Liver (tissue), 9 donors: ENCODE measurements around the gene HYAL1. TPM values are rescaled to one million over a fixed set of nuclear protein-coding genes. Genes with fewer than 3 reads are reported as not detected.

Experiments used
- DNase-seq: peaks from one replicate; pipeline ENCODE4 v3.0.0-alpha.2; 2017; ENCODE audit warnings: low spot score
- H3K27ac ChIP-seq, 2 donors: one replicate each; pipeline ENCODE4 v1.7.0; 2013; ENCODE audit warnings: inconsistent platforms in 2 of 2, low read length in 2 of 2, control low read depth in 1 of 2, low read depth in 1 of 2, mild to moderate bottlenecking in 1 of 2
- H3K27me3 ChIP-seq, 4 donors: one replicate each; pipeline versions ENCODE4 v1.6.1 to v1.7.0; 2013; ENCODE audit warnings: low read length in 3 of 4, inconsistent platforms in 1 of 4, mild to moderate bottlenecking in 1 of 4, moderate library complexity in 1 of 4; ENCODE audit not compliant: control insufficient read depth in 4 of 4, insufficient read depth in 4 of 4
- H3K36me3 ChIP-seq, 4 donors: one replicate each; pipeline versions ENCODE4 v1.6.1 to v1.7.0; 2013; ENCODE audit warnings: low read length in 3 of 4, mild to moderate bottlenecking in 3 of 4, low read depth in 1 of 4, moderate library complexity in 1 of 4; ENCODE audit not compliant: control insufficient read depth in 4 of 4, insufficient read depth in 3 of 4
- H3K4me1 ChIP-seq, 4 donors: one replicate each; pipeline versions ENCODE4 v1.6.1 to v1.7.0; 2013; ENCODE audit warnings: low read length in 3 of 4, mild to moderate bottlenecking in 3 of 4, moderate library complexity in 1 of 4; ENCODE audit not compliant: control insufficient read depth in 4 of 4, insufficient read depth in 4 of 4
- H3K4me3 ChIP-seq, 3 donors: one replicate each; pipeline versions ENCODE4 v1.6.1 to v1.7.0; 2013; ENCODE audit warnings: low read length in 3 of 3, control low read depth in 1 of 3, low read depth in 1 of 3, mild to moderate bottlenecking in 1 of 3
- H3K9ac ChIP-seq, 2 donors: one replicate each; pipeline ENCODE4 v1.7.0; 2013; ENCODE audit warnings: low read length in 2 of 2, mild to moderate bottlenecking in 2 of 2, moderate library complexity in 2 of 2, control low read depth in 1 of 2, low read depth in 1 of 2
- H3K9me3 ChIP-seq, 4 donors: one replicate each; pipeline versions ENCODE4 v1.6.1 to v1.7.0; 2013; ENCODE audit warnings: low read length in 3 of 4; ENCODE audit not compliant: control insufficient read depth in 4 of 4
- ATF3 ChIP-seq: IDR thresholded peaks from 2 replicates; pipeline ENCODE4 v1.6.1; 2016; ENCODE audit warnings: antibody characterized with exemption
- CTCF ChIP-seq: fragments of 150-350 bp; IDR thresholded peaks from 2 replicates; pipeline ENCODE4 v1.5.1; 2017; ENCODE audit warnings: improper control_type of control experiment, low read depth, low read length; ENCODE audit not compliant: missing input control
- EGR1 ChIP-seq, 2 donors: IDR thresholded peaks; 2 replicates each; pipeline ENCODE4 v1.6.1; 2016 to 2018; ENCODE audit warnings: antibody characterized with exemption in 2 of 2, low read depth in 2 of 2
- FOXA1 ChIP-seq: IDR thresholded peaks from 2 replicates; pipeline ENCODE4 v1.6.1; 2016; ENCODE audit warnings: antibody characterized with exemption
- FOXA2 ChIP-seq: IDR thresholded peaks from 2 replicates; pipeline ENCODE4 v1.6.1; 2016; ENCODE audit warnings: antibody characterized with exemption
- GABPA ChIP-seq, 2 donors: IDR thresholded peaks in 1 of 2; conservative IDR thresholded peaks in 1 of 2; 2 replicates each; pipeline ENCODE4 v1.6.1; 2016; ENCODE audit warnings: antibody characterized with exemption in 2 of 2, mild to moderate bottlenecking in 1 of 2, moderate library complexity in 1 of 2
- HNF4A ChIP-seq, 2 donors: conservative IDR thresholded peaks; 2 replicates each; pipeline ENCODE4 v1.6.1; 2016; ENCODE audit warnings: antibody characterized with exemption in 2 of 2, mild to moderate bottlenecking in 2 of 2
- JUND ChIP-seq, 2 donors: IDR thresholded peaks; 2 replicates each; pipeline ENCODE4 v1.6.1; 2016; ENCODE audit warnings: antibody characterized with exemption in 2 of 2
- NR2F2 ChIP-seq: IDR thresholded peaks from 2 replicates; pipeline ENCODE4 v1.6.1; 2016; ENCODE audit warnings: antibody characterized with exemption
- RAD21 ChIP-seq, 2 donors: IDR thresholded peaks; 2 replicates each; pipeline ENCODE4 v1.6.1; 2016; ENCODE audit warnings: antibody characterized with exemption in 2 of 2, mild to moderate bottlenecking in 2 of 2
- REST ChIP-seq: IDR thresholded peaks from 2 replicates; pipeline ENCODE4 v1.6.1; 2016; ENCODE audit warnings: antibody characterized with exemption, mild to moderate bottlenecking
- RXRA ChIP-seq, 2 donors: IDR thresholded peaks; 2 replicates each; pipeline ENCODE4 v1.6.1; 2017 to 2018; ENCODE audit warnings: antibody characterized with exemption in 2 of 2, mild to moderate bottlenecking in 1 of 2
- SP1 ChIP-seq: IDR thresholded peaks from 2 replicates; pipeline ENCODE4 v1.6.1; 2018; ENCODE audit warnings: antibody characterized with exemption, mild to moderate bottlenecking
- YY1 ChIP-seq: IDR thresholded peaks from 2 replicates; pipeline ENCODE4 v1.6.1; 2016; ENCODE audit warnings: antibody characterized with exemption, mild to moderate bottlenecking
- WGBS: extraction: QIAGEN DNeasy Blood & Tissue Kit; methylation state at CpG from one replicate; pipeline ENCODE4 v1.1.7; 2013; 5-methylcytosine and 5-hydroxymethylcytosine counted together
- polyA plus RNA-seq, 2 donors: library from polyadenylated mRNA; stranded (reverse) in 1 of 2; unstranded in 1 of 2; fragments of 200-250 nt in 1 of 2; fragments of >200 nt in 1 of 2; fragmentation: Nextera tagmentation in 1 of 2; extraction: Ambion mirVana in 1 of 2; gene quantifications; one replicate each; pipeline versions ENCODE4 v1.2.1 to v1.2.3, GENCODE V29; 2013 to 2015
- total RNA-seq, 2 donors: library from RNA; depleted of rRNA; stranded (reverse); fragments of >200 nt; gene quantifications; one replicate each; pipeline ENCODE4 v1.2.3, GENCODE V29; 2014
- TF ChIP-seq, protein P1 (sequence below): IDR thresholded peaks from 2 replicates; pipeline ENCODE4 v1.6.1; 2016; ENCODE audit warnings: antibody characterized with exemption
- TF ChIP-seq, protein P2 (sequence below): IDR thresholded peaks from 2 replicates; pipeline ENCODE4 v1.6.1; 2016; ENCODE audit warnings: antibody characterized with exemption
- donor health status: healthy.
- donor health status: healthy.
- donor health status: healthy.
- donor health status: healthy.
- donor health status: healthy.

Gene HYAL1
- total and polyA plus RNA-seq, 4 donors = 82.3 to 156 (median 121) TPM

- TF ChIP-seq EGR1 (IDR thresholded peaks at IDR 0.05; ENCODE audit: low read depth in 2 of 2) = no peak
- no peak for TF ChIP-seq FOXA2
- TF ChIP-seq SP1 = no peak
- no peak for TF ChIP-seq GABPA (IDR thresholded peaks at IDR 0.05 in 1 of 2, conservative IDR thresholded peaks at IDR 0.05 in 1 of 2)
- TF ChIP-seq, protein P1, sequence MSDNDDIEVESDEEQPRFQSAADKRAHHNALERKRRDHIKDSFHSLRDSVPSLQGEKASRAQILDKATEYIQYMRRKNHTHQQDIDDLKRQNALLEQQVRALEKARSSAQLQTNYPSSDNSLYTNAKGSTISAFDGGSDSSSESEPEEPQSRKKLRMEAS = no peak
- no peak for TF ChIP-seq ATF3
- TF ChIP-seq RAD21 (IDR thresholded peaks at IDR 0.05) = no peak
- no peak for TF ChIP-seq HNF4A (conservative IDR thresholded peaks at IDR 0.05)
- no peak for TF ChIP-seq YY1
- TF ChIP-seq JUND (IDR thresholded peaks at IDR 0.05) = no peak
- TF ChIP-seq REST = no peak
- TF ChIP-seq, protein P2, sequence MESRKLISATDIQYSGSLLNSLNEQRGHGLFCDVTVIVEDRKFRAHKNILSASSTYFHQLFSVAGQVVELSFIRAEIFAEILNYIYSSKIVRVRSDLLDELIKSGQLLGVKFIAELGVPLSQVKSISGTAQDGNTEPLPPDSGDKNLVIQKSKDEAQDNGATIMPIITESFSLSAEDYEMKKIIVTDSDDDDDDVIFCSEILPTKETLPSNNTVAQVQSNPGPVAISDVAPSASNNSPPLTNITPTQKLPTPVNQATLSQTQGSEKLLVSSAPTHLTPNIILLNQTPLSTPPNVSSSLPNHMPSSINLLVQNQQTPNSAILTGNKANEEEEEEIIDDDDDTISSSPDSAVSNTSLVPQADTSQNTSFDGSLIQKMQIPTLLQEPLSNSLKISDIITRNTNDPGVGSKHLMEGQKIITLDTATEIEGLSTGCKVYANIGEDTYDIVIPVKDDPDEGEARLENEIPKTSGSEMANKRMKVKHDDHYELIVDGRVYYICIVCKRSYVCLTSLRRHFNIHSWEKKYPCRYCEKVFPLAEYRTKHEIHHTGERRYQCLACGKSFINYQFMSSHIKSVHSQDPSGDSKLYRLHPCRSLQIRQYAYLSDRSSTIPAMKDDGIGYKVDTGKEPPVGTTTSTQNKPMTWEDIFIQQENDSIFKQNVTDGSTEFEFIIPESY = no peak
- TF ChIP-seq RXRA (IDR thresholded peaks at IDR 0.05) = no peak
- TF ChIP-seq FOXA1 = no peak
- no peak for TF ChIP-seq CTCF
- Histone ChIP-seq H3K4me3 (no peak overlapping the region), H3K9ac (no peak overlapping the region), H3K36me3 (no peaks in the 10 kb centered on the region), H3K27me3 (peaks cover 0 to 2% (median 0%) of the 10 kb centered on the region in 4 donors), H3K4me1 (peaks cover 2 to 30% (median 10%) of the 10 kb centered on the region in 4 donors), H3K27ac (no peak overlapping the region), H3K9me3 (no peaks in the 10 kb centered on the region)
- WGBS = 86% methylated on average over 4 of the region's 4 CpGs
- DNase-seq = no peak
Observed at GRCh38 chr3:50278123-50278879, 25.1 kb downstream of the HYAL1 start.

DNA sequence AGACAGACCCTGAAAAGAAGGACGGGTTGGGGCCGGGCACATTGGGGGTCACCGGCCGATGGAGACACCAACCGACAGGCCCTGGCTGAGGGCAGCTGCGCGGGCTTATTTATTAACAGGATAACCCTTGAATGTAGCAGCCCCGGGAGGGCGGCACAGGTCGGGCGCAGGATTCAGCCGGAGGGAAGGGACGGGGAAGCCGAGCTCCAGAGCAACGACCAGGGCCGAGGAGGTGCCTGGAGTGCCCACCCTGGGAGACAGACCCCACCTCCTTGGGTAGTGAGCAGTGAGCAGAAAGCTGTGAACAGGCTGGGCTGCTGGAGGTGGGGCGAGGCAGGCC, 26.6 kb downstream of the HYAL1 start:
- no peak overlapping the region for H3K9ac ChIP-seq
- DNase-seq = no peak
- H3K9me3 ChIP-seq = no peaks in the 10 kb centered on the region
- TF ChIP-seq RXRA (IDR thresholded peaks at IDR 0.05) = no peak
- TF ChIP-seq RAD21 (IDR thresholded peaks at IDR 0.05) = no peak
- no peak for TF ChIP-seq FOXA1
- no peak for TF ChIP-seq NR2F2
- no peak for TF ChIP-seq YY1
- TF ChIP-seq ATF3 = no peak
- H3K4me3 ChIP-seq = no peak overlapping the region
- WGBS = 44% methylated on average over 17 of the region's 17 CpGs
- peaks cover 0 to 2% (median 0%) of the 10 kb centered on the region in 4 donors for H3K27me3 ChIP-seq
- no peak overlapping the region for H3K27ac ChIP-seq
- H3K4me1 ChIP-seq = peaks cover 3 to 35% (median 15%) of the 10 kb centered on the region in 4 donors
- no peaks in the 10 kb centered on the region for H3K36me3 ChIP-seq
